Bronchial epithelial cell (primary cell): ENCODE data around the gene KAT6B. TPM values are rescaled to one million over a fixed set of nuclear protein-coding genes. Genes with fewer than 3 reads are reported as not detected.

Experiments
- DNase-seq: peaks from one replicate; pipeline ENCODE4 v3.0.0-alpha.2; 2010; ENCODE audit warnings: low read depth
- FAIRE-seq: peaks from 2 replicates; lab custom pipeline; 2011; peaks lifted over from hg19 to GRCh38; lab: Jason Lieb, UNC
- H3K27me3 ChIP-seq: 2 replicates; pipeline ENCODE4 v1.5.1; 2011; ENCODE audit warnings: low read length; ENCODE audit not compliant: control insufficient read depth, insufficient read depth
- H3K36me3 ChIP-seq: 2 replicates; pipeline ENCODE4 v1.5.1; 2011; ENCODE audit warnings: low read length; ENCODE audit not compliant: control insufficient read depth, insufficient read depth
- H3K4me3 ChIP-seq: 2 replicates; pipeline ENCODE4 v1.5.1; 2011; ENCODE audit warnings: mild to moderate bottlenecking, low read depth, low read length, control low read depth
- total RNA-seq: library from RNA; depleted of rRNA; stranded (reverse); fragments of >200 nt; gene quantifications from 2 replicates; pipeline ENCODE4 v1.2.1, GENCODE V29; 2014
- TF ChIP-seq, protein P1 (sequence below): IDR thresholded peaks from 2 replicates; pipeline ENCODE4 v1.5.1; 2011; ENCODE audit warnings: mild to moderate bottlenecking, moderate library complexity, low read length, control low read depth, inconsistent platforms; ENCODE audit not compliant: insufficient read depth, severe bottlenecking

The KAT6B gene
- total RNA-seq, 1 donor from 2014 or later: 8.7 TPM

DNA sequence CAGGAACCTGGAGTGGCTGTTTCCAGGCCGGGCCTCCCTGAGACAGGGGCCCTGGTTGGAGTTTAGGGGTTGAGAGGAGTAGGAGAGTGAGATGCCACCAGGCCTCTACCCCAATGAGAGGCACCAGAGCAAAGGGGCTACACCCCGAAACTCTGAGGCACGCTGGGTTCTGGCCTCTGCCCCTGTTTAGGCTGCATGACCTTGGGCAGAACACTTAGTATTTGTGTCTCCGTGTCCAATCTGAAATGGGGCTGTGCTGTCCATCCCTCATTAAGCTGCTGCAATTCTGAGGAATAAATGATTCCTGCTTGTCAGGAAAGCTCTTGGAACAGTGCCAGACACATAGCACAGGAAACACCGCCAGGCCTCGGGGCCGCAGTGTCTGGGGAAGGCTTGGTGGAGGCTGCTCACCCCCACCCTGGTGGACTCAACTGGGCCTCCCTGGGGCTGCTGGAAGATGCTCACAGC lies 244.6 kb downstream of the KAT6B start:
- DNase-seq: no peak
- TF ChIP-seq, protein P1, sequence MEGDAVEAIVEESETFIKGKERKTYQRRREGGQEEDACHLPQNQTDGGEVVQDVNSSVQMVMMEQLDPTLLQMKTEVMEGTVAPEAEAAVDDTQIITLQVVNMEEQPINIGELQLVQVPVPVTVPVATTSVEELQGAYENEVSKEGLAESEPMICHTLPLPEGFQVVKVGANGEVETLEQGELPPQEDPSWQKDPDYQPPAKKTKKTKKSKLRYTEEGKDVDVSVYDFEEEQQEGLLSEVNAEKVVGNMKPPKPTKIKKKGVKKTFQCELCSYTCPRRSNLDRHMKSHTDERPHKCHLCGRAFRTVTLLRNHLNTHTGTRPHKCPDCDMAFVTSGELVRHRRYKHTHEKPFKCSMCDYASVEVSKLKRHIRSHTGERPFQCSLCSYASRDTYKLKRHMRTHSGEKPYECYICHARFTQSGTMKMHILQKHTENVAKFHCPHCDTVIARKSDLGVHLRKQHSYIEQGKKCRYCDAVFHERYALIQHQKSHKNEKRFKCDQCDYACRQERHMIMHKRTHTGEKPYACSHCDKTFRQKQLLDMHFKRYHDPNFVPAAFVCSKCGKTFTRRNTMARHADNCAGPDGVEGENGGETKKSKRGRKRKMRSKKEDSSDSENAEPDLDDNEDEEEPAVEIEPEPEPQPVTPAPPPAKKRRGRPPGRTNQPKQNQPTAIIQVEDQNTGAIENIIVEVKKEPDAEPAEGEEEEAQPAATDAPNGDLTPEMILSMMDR: no peak
- no peak for FAIRE-seq
- Histone ChIP-seq H3K4me3 (no peak overlapping the region), H3K36me3 (no peaks in the 10 kb centered on the region), H3K27me3 (no peaks in the 10 kb centered on the region)

DNA sequence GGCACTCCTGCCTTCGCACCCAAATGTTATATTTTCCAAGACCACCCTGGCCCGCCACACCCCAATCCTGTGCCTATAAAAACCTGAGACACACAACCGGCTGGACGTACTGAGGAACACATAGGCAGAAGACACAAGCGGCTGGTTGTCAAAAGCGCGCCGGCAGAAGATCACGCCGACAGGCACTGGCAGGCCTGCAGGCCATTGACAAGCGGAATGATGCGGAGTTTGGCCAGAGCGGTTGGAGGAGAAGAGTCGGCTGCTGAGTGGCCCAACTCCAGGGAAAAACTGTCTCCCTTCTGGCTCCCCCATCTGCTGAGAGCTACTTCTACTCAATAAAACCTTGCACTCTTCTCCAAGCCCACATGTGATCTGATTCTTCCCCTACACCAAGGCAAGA lies 245.4 kb downstream of the KAT6B start:
- DNase-seq (no peak), FAIRE-seq (no peak)
- no peaks in the 10 kb centered on the region for H3K27me3 ChIP-seq
- H3K4me3 ChIP-seq: no peak overlapping the region
- no peaks in the 10 kb centered on the region for H3K36me3 ChIP-seq
- TF ChIP-seq, protein P1: no peak

DNA sequence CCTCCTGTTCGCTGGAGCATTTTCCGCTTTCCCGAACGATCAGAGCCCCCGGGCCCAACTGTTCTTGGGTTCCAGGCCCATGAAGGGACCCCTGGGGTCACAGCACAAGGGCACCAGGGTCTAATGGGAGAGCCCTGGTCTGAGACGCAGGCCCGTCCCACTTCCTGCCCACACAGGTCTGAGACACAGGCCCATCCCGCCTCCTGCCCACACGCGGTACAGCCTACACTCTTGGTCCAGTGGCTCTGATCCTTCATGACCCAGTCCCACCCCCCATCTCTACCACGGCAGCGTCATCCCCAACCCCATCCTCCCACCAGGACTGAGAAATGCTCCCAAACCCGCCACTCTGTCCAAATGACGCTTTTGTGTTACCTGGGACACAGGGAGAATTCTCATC lies 246.3 kb downstream of the KAT6B start:
- TF ChIP-seq, protein P1: no peak
- DNase-seq (no peak), FAIRE-seq (no peak)
- Histone ChIP-seq H3K36me3 (no peaks in the 10 kb centered on the region), H3K4me3 (no peak overlapping the region), H3K27me3 (no peaks in the 10 kb centered on the region)

DNA sequence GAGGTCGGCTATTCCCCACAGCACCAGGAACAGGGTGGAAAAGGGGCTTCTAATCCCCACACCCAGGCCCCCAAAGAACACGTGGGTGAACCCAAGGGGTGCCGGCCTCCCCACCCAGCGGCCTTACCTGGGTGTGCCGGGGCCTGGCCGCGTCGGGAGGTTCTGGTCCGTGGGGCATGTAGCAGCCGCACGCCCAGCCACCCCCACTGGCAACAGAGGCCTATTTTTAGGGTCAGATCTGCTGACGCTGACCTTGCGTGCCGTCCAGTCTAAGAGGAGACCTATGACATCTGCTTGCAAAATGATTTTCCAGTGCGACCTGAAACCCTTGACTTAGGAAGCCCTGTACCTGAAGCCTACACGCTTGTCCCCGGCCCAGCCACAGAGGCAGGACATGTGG lies 247.0 kb downstream of the KAT6B start:
- no peak overlapping the region for H3K4me3 ChIP-seq
- TF ChIP-seq, protein P1: no peak
- FAIRE-seq: no peak
- no peaks in the 10 kb centered on the region for H3K36me3 ChIP-seq
- H3K27me3 ChIP-seq: no peaks in the 10 kb centered on the region
- no peak for DNase-seq

DNA sequence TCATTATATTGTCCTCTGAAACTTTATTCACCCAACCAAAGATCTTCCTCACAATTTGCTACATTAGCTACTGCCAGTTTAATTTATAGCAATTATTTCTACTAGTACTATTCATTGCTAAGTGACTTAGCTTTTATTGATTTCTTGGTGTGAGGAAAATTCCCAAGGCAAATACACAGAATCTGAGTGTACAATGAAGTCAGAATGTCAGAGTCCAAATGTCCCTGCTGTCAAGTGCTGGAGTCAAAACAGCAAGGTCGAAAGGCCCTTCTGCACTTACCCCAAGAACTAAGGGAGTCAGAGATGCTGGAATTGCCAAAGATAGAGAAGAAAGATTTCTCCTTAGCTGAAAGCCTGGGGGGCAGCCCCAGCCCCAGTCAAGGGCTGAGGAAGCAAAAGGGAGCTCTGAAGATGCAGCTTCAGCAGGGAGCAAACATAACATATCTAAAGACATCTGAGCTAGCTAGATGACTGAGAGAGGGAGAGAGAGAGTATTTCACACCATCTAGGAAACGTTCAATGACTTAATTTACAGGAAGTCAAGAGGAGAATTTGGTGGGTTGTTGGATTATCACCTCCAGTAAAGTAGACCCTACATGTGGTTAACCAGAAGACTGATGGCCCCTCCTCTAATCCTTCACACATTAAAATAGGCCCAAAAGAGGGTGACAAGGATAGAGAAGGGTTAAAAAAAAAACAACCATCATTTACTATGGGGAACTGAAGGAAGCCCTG lies 248.5 kb downstream of the KAT6B start:
- no peak overlapping the region for H3K4me3 ChIP-seq
- DNase-seq (no peak), FAIRE-seq (no peak)
- no peaks in the 10 kb centered on the region for H3K36me3 ChIP-seq
- H3K27me3 ChIP-seq: no peaks in the 10 kb centered on the region
- TF ChIP-seq, protein P1: no peak
